GM18907 (cell line): ENCODE data around the gene EMX2.

Experiments
- ATAC-seq: cut with Tn5 transposase; IDR thresholded peaks from one replicate; pipeline ENCODE4 v1.9.1; 2021; ENCODE audit warnings: mild to moderate bottlenecking, moderate library complexity; ENCODE audit not compliant: unreplicated experiment

Gene EMX2

DNA sequence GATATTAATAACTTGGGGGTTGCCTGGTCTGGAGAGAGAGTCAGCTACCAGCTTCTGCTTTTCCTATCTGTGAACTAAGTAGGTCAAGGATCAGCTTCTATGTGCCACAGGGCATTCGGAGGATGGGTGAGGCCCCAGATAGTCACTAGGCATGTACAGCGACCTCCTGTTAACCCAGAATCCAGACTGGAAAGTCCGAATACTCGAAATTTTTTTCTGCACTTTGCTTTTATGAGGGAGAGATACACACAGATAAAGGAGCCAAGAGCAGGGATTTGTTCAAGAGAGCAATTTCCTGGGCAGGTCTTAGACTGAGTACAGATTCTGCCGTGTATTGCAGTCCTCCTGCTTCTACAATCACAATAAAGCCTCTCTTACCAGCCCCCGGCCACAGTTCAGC lies 54.2 kb downstream of the EMX2 start:
- no peak for ATAC-seq

DNA sequence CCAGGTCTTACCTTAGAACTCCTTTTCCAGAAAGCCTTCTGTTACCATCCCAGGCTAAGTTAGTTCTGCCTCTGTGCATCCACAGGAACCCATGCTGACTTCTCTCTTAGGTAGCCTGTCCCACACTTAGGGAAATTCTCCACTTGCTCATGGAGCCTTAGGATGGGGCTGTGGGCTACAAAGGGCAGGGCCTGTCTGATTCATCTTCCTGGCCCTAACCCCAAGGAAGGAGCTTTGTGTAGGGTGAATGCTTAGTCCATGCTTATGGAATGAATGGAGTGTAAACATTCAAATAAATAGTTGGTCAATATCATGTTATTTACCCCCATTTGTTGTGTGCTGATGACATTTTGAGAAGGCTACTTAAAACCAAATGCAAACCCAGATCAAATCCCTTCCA lies 54.7 kb downstream of the EMX2 start:
- no peak for ATAC-seq
